Activated T-helper 9 cell treated with anti-CD3 and anti-CD28 coated beads, Interleukin-2, amount 50 U/mL, for 16 hours (primary cell): Measurements from ENCODE around the gene COL11A2.

Experiments
- DNase-seq: peaks from one replicate; pipeline ENCODE4 v3.0.0-alpha.2; 2020; ENCODE audit warnings: low read depth

The COL11A2 gene

DNA sequence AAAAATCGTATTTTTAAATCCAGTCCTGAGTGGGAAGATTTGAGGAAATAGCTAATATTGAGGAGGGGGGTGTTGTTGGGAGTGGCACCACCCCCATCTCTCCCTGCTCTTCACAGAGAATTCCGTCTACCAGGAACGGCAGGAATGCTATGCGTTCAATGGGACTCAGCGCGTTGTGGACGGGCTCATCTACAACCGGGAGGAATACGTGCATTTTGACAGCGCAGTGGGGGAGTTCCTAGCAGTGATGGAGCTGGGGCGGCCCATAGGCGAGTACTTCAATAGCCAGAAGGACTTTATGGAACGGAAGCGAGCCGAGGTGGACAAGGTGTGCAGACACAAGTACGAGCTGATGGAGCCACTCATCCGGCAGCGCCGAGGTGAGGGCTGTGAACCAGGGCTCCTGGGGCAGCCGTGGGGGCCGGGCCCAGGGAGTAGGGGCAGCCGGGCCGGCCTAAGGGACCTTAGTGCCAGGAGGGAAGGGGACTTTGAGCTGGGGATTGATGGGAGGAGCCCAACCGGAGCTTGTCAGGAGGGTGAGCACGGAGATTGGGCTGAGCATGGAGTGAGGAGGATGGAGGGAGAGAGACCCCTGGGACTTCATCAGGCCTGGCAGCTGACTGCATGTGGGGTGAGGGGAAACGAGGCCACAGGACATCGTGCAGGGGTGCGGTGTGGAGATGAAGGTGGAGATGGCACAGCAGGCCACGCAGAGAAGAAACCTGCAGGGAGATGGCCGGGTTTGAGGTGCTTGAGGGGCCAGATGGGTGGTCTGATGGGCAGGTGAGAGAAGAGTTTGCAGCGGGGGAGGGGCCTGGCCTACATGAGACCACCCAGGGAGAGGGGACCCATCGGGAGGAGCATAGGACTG lies 75.2 kb downstream of the COL11A2 start:
- DNase-seq, result no peak

DNA sequence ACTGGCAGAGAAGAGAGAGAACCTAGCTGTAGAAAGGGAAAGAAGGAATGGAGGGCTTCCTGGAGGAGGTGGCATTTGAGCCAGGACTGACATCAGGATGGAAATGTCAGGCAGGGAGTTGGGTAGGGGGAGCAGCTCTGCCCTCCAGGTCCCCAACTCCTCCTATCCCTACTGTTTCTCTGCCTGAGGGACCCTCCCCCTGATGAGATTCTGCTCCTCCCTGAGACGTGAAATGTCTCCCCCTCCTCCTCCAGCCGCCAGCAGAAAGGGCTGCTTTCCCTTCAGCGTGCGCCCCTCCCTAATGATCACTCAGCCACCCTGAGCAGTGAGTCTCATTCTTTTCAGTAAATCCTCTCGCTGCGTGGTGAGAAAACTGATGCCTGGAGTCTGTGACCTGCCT lies 75.8 kb downstream of the COL11A2 start:
- no peak for DNase-seq

DNA sequence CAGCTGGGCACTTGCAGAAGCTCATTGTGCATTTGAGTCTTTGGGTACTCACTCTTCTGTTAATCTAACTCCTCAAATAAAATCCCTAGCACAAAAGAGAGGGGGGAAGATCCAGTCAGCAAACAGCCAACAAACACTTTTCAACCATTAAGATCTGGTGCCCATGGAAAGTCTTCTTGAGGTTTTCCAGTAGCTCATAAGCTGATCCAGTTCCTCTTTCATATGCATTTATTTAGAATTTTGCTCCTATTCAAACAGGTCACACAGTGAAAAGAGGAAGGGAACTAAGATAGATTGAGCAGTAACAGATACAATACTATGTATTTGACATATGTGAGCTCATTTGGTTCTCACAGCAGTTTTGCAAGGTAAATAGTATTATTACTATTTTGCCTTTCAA lies 77.9 kb downstream of the COL11A2 start:
- DNase-seq, result no peak

DNA sequence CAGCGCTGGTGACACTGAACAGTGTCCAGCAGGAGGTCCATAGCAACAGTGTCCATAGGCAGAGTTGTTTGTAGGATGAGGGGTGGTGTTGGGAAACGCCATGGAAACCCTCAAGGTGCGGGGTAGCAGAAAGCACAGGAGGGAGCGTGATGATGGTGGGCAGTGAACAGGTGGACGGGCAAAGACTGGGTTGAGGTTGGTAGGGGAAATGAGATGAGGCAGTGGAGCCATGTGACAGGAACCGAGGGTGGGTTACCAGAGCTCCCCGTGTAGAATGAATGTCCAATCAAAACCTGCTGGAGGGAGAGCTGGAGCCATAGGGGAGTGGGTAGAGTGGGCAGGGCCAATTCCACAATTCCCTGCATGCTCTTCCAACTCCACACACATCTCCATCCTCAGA lies 78.5 kb downstream of the COL11A2 start:
- no peak for DNase-seq
